ENCODE data around the gene IKZF2.
"Not testable (repeated sequence)": the region's sequence is repeated elsewhere in the genome, so short reads cannot be mapped to it uniquely, and the experiment has no call there.

IKZF2 gene

DNA sequence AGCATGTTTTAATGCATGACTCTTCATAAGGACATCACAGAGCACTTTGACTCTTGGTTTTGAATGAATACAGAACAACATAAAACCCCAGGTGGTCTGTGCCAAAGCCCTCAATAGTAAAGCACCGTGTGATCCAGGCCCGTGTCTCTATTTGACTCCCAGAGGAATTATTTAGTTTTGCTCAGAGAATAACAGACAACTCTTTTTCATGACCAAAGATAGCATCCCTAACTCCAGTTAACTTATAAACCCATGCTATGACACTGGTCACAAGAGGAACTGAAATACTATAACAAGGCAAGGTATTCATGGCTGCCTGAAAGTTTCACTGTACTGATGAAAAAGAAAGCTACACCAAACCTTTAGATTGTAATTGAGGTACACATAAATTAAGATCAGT, 128.4 kb downstream of the IKZF2 start:
- DNase-seq, result no peak

DNA sequence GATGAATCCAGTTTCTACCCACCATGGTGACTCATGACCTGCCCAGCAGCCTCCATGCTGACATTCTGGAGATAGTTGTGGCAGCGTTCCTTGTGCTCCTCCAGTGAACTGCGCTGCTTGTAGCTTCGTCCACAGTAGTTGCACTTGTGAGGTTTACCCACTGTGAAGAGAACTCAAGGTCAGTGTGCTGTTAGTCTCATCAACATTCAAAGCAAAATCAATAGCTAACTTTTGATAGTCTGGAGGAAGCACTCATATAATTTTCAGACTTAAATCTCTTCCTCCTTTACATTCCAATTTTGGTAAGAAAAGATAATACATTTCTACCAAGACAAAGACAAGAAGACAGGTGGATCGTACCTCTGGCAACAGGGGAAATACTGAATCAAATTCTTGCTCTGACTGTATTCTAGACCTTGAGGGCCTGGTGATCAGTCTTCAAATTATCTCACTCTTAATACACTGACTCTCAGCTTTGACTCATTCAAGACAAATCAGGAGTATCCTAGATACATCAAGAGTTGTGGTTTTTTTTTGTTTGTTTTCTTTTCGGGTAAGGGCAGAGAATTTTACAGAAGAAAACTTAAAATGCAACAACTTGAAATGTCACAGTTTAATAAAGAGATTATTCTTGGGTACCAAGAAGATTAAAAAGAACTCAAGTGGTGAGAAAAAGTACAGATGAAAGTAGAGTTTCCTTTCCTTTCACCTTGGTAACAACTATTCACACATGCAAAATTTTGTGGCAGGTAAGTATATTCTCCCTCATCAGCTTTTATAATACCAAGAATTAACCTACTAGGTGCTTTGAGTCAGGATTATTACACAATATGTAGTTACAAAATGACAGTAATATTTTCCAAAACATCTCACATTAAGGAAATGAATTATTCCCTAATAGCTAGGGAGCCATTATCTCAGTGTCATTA, 129.2 kb downstream of the IKZF2 start:
- no peak for DNase-seq

DNA sequence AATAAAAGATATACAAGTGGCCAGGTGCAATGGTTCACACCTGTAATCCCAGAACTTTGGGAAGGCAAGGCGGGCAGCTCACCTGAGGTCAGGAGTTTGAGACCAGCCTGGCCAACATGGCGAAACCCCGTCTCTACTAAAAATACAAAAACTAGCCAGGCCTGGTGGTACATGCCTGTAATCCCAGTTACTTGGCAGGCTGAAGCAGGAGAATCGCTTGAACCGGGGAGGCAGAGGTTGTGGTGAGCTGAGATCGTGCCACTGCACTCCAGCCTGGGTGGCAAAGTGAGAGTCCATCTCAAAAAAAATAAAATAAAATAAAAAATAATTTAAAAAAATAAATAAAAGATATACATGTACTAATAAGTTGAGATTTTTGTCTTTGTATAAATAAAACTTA, 130.5 kb downstream of the IKZF2 start:
- DNase-seq, result not testable (repeated sequence)

DNA sequence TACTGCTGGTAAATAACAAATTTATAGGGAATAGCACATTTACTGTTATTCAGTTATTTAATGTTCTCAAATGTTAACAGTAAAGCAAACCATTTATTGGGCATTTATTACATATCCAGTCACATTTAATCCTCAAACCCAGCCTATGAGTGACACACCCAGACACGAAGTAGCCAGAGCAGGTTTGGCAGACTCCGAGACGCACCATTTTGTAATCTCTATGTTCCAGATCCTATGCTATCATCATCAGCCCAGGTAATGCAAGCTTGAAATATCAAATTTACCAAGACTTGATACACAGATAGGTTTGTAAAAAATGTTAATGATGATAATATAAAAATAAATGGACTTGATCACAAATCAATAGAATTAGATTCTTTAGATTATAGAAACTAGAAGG, 131.1 kb downstream of the IKZF2 start:
- DNase-seq, result no peak

DNA sequence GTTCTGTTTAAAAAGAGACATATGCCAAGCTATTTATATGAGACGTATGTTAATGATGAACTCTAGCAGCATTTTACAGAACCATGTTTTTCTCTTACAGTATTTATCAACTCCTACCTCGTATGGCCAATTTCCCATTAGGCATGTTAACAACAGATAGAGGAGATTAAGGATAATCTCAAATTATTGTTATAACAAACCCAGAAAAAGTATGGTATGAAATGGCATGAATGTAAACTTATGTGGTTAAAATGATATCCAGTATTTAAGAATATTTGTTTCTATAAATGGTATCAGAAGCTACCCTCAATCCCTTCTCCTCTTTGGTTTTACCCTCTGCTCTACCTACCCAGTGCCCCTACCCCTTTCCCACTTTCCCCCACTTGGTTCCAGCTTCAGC, 132.0 kb downstream of the IKZF2 start:
- no peak for DNase-seq

DNA sequence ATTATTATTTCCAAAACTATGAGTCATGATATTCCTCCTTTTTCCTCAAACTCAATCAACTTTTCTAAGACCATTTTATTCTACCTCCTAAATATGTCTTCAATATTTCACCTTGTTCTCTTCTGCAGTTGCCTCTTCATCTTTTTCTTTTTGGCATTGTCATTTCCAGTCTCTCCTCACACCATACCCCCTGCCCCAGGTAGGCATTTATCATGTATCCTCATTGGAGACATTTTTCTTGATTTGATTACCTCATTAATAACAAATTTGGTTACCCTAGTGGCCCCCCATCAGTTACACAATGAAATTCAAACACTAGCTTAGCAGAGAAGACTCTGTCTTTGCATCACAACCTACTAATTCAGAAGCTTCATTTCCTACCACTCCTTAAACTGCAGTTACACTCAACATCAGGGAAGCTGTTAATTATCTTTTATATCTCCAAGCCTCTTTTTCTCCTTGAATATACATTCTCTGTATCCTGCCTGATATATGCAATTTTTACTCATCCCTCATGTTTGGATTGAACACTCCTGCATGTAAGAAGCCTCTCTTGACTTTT, 133.0 kb downstream of the IKZF2 start:
- no peak for DNase-seq

DNA sequence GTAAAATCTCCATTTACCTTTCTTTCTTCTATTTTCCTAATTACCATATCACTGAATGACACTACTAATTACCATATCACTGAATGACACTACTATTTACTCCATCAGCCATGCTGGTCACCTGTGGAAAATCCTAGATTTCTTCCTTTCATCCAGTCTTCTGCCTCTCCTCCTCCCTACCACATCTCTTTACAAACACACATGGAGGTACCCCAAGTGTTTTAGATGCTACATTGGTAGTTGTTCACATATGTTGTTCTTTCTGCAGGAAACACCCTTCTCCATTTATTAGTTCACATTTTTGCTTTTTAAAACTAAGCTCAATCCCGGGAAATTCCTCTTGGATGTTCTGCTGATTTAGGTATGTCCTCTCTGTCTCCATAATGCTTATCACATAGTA, 134.0 kb downstream of the IKZF2 start:
- DNase-seq, result no peak

DNA sequence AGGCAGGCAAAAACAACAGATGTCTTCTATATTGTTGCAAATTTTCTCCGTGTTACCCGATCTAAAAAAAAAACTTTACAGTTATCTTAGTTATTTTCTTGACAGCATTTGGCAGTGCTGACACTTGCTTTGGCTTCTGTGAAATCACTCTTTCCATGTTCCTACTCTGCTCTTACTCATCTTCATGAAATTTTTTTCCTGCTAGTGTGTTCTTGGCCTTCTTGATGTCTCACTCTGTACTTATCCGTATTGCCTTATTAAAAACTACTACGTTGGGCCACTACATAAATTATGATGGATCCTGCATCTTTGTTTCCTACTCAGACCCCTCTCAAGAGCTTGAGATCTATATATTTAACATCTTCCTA, 134.4 kb downstream of the IKZF2 start:
- no peak for DNase-seq

DNA sequence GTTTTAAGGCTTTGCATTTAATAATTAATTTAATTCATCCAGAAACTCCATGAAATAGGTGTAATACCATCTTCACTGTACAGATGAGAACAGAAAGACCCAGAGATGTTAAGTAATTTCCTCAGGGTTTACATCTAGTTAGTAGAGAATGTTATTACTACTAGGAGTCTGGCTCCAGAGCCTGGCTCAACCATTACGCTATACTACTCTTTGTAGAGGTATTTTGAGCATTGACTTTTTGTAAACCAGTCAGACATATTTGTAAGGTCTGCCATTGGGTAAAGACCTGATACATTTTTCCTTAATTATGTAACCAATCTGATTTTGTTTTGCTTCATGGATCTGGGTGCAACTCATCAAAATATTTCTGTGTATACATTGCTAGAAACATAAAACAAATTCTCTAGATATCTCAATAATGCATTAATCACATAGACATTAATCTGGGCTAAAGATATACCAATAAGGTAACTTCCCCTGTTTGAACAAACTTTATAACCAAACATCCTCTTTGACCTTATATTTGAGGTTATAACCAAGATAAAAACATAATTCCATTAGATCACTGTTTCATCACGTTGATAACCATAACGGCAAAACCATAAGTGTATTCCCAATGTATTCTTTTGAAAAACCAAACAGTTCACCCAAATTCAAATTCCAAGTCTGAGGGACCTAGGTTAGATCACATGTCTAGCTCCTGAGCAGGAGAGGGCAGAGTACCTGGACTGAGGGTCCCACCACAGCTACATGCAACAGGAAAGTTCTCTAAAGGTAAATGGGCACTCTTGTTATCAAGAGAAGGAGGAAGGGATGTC, 135.0 kb downstream of the IKZF2 start:
- DNase-seq, result no peak

DNA sequence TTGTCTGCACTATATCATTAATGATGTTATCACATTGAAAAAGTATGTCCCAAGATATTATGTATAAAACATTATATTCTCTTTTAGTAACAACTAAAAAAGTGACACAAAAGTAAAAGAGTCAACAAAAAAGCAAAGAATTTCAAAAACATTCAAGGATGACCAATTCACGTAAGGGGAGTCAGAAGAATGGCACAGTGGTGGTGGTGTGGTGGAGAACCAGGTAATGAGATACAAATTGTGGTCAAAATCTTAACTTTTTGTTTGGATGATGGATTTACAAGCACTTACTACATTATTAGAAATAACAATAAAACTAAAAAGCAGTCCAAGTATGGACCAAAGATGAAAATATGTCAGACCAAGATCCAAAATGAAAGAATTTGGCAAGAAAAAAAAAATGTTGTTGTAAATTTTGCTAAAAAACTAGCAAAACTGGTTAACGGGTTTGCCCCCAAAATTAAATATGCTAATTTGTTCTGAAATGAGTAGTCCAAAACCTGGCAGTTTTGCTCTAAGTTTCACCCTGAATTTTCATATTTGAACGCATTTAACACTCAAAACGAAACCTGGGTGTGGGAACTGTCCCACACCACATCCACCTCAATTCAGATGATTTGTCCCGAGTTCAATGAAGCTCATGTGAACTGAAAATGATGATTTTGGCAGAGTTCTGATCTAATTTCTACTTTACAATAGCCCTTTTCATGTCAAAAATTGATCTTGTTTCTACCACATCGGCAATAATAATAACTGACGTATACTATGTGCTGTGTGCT, 135.8 kb downstream of the IKZF2 start:
- no peak for DNase-seq

DNA sequence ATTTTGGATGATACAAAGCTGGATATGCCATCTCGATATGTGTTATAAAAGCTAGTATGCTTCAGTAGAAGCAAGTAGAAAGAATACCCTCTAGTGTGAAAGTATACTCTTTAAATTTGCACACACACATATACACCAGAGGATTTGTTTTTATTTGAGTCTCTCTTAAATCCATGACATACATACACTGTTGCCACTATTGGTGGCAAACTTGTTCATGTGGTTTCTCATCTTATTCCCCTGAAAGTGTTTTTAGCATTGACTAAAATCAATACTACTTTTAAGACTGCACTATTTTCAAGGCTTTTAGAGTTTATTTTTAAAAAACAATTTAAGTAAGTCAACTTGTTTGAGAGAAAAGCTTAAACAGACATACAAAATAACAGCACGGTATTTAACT, 137.4 kb downstream of the IKZF2 start:
- no peak for DNase-seq

DNA sequence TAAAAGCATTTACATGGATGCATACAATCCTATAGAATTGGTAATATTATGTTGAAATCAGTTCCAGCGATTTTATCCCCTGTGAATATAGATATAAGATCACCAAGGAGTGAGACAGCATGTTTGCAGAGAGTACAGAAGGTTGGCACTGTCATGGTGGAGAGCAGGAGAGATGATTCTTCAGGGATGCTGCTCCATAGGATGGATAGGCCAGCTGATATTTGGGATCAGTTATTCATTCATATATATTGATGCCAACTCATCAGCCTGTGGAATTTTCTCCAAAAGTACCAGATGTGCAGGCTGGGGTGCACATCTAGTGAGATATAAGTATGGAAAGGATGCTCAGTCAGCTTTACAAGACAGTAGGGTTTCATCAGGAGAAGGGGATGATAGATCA, 139.9 kb downstream of the IKZF2 start:
- no peak for DNase-seq

DNA sequence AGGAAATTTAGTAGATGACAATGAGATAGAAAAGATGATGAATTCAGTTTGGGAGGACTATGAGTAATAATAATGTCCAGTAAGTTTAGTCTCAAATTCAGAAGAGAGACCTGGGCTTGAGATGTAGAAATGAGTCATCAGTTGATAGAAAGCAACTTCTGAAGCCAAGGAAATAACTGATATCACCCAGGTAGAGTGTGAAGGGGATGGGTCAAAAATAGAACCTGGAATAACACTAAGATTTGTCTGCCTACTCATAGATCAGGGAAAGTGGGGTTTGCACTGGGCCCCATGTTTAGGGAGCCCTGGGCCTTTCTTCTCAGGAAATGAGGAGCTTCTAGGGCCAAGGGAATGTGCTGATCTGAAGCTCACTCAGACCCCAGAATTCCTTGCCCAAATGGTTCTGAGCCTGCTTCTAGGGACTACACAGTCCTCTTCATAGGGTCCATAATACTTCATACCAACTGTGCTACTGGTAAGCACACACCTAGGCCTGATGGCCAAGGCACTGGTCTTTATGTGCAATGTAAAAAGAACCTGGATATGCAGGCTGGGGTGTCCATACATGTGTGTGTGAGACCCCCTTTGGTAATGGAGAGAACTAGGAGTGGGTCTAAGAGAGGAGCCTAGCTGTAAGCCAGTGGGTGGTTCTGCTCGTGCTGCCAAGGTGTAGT, 141.2 kb downstream of the IKZF2 start:
- DNase-seq, result no peak

DNA sequence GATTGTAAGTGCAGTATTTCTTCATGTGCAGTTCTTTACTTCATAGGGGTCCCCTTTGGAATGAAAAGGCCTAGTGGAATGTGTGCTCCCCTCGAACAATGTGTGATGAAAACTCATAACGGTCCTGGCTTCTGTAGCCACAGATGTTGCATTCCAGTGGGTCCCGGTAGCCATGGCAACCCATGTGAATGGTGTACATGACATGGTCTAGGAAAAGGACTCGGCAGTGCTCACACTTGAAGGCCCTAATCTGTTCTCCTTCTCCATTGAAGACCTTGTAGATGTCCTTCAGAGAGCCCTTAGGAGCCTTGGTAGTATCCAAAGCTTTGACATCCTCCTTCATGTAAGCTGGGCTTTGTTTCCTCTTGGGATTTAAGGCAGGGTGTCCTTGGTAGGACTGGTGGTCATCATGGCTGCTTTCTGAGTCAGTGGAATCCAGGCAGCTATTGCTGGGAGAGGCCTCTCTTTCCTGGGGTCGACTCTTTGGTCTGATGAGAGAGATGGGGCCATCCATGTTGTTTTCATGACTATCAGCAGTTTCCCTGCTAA, 144.0 kb downstream of the IKZF2 start:
- DNase-seq, result no peak

DNA sequence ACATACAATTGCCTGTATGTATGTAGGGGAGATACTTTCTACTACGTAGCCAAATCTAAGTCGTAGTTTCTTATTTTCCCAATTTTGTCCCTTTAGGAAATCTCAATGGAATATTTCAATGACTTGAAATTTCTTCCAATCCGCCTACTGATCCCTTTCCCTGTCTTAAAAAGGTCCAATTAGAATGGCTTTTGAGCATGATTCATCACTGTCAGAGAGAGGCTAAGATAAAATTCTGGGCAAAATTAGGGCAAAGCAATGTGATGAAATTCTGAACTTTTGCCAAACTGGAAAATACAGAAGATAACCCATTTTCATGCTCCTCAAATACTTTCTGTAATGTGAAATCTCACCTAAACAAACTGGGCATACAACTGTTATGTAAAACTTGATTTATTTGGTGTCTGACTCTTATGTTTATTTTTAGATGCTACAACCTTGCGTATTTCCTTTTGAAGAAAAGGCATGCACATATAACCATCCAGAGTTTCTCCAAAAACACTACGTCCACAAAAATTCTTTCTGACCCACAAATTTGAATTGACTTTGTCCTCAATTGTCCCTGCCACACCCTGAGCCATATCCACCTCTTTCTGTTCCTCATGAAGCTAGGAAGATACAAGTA, 147.1 kb downstream of the IKZF2 start:
- peak; percentile 51 for DNase-seq

DNA sequence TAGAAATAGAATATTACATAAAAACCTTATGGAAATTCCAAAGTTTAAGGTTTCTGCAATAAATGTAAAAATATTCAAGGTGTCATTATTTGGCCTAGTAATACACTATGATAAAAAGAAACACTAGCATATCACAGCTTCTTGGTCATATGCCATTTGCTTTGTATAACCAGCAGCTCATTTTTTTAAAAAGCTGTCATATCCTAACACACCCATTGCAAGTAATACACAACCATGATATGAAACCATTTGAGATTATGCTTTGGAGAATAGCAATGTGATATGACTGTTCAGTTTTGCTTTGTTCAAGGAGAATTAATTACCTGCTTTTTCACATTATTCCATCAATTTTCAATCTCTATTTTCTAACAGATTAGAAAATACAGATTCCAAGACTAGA, 149.0 kb downstream of the IKZF2 start:
- peak; percentile 39 for DNase-seq

DNA sequence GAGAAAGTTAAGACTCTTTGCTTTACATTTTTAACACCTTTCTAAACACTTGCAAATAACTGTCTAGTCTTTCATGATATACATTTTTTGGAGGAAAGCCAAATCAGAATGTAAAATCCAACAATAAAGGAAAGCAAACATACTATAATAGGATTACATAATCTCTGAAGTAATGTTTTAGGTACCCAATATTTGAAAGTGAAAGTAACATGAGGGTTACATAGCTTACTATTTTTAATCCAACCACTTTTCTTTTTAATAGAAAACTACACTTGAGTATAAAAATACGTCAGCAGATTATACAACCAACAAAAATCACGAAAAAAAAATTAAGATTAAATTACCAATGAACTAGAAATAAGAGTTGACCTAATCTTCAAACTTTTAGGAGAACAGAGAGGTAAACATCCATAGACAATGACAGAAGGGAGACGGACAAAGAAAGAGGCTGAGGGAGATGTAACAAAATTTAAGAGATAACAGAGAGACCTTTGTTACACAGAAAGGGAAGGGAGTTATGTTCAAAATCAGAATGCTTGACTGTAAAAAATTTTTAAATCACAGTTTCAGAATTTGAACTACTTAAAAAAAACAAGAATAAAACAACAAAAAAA, 150.0 kb downstream of the IKZF2 start:
- DNase-seq, result peak; percentile 45

DNA sequence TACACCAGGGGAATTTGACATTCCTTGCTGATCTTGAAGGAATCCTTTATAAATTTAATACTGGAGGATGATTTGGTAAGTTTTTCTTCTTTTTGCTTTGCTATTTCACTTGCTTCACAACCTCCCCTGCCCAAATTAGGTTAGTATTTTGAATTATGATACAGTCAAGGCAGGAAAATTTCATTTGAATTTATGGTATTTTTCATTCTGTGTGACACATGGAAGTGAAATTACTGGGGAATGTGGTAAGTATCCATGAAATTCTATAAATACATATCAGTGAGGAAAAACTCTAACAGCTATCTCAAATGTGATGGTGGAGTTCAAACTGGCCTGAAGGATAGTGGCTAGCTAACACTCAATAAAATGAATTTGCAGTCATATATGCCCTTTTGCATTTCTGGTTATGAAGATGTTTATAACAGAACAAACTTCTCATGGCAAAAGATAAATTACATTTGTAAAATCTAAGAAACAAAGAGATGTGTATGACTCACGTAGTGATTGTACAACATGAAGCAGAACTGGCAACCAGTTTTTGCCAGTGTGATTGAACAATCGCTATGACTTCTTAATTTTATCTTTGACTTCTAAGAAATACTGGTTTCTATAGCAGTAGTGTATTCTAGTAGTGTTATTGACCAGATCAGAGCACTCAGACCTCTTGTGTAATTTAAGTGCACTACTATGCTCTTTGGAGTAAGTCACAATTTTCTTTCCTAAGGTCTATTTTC, 152.6 kb downstream of the IKZF2 start:
- no peak for DNase-seq

DNA sequence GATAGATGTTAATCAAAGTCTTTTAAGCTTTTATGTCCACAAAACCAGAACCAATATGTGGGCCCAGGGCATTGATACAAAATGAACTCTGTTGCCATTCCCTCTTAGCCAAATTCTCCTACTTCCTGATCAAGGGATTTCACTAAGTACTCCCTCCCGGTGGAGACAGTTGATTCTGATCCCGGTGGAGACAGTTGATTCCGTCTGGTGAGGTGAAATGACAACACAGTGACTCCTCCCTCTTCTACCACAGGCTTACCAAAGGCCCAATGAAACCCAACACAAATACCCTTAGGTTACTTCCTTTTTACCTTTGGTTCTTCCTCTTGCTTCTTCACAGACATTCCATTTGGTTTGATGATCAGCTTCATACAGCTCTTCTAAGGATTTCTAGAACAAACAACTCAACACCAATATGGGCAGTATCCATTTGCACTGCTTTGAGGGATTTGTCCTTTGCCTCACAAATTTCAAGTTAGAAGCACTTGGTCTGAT, 153.8 kb downstream of the IKZF2 start:
- DNase-seq, result peak; percentile 23

DNA sequence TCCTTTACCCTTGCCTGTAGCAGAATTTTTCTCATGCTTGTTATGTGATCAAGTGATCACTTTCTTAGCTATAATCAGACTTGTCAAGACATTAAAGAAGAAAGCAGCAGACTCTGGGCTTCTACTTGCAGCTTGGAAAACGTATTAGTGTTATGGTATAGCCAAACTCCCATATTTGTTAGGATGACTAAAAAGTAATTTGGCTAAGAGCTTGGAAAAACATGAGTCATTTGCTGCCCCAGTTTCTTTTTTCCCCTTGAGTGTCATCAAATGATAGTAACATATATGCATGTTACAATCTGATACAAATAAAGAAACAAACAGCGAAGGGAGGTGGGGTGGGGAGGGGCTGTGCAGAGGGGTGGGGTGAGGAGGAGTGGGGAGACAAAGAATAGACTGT, 155.5 kb downstream of the IKZF2 start:
- DNase-seq, result peak; percentile 27

All from OCI-M1 (cell line).